ENCODE results near the gene CAB39L. TPM values are rescaled to one million over a fixed set of nuclear protein-coding genes. Genes with fewer than 3 reads are reported as not detected.

Gene CAB39L
- total and polyA plus RNA-seq, 2 donors (not counting 3 experiments of a cell fraction or from before 2014, with no cell fraction given) = 3.1 to 7.2 TPM

DNA sequence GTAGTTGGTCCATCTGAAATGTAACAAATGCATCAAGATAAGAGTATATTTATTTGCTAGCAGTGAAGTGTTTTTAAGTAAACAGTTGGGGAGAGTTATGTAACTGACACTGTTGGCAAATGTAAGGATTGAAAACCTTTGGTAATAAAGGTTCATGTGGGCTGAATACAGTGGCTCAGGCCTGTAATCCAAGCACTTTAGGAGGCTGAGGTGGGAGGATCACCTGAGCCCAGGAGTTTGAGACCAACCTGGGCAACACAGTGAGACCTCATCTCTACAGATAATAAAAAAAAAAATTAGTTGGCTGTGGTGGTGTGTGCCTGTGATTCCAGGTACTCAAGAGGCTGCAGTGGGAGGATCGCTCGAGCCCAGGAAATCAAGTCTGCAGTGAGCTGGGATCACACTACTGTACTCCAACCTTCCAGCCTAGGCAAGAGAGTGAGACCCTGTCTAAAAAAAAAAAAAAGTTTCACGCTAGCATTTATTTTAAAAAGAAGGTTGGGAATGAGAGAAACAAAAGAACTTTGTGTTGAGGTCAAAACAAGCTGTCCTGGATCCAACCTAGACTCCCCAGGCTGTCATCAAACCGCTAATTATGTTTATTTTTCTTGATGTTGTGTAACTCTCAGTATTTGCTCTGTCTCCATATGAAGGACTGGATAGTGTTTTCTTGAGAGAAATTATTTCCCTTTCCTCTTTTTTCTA lies 20.9 kb upstream of the CAB39L start:
- CTCF ChIA-PET = interaction anchor here (1.0 to 1.6 kb wide), 2 partner anchors 9 to 13 kb away, joined by 3 to 4 read pairs; no protein-coding TSS in a partner anchor
- no peak overlapping the region for H3K4me2 ChIP-seq (ENCODE audit: insufficient read depth, low read length)
- TF ChIP-seq, protein P1, sequence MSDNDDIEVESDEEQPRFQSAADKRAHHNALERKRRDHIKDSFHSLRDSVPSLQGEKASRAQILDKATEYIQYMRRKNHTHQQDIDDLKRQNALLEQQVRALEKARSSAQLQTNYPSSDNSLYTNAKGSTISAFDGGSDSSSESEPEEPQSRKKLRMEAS (IDR thresholded peaks at IDR 0.05; ENCODE audit: insufficient read depth, insufficient read length) = no peak
- TF ChIP-seq POLR2AphosphoS5 (IDR thresholded peaks at IDR 0.05; ENCODE audit: insufficient read depth, low read depth, low read length) (no peak), JUN (IDR thresholded peaks at IDR 0.05; ENCODE audit: borderline replicate concordance, insufficient read depth, insufficient read length, low read depth) (no peak), POLR2A (IDR thresholded peaks at IDR 0.05; ENCODE audit: low read depth, low read length) (no peak), EZH2 (IDR thresholded peaks at IDR 0.05; ENCODE audit: borderline replicate concordance, low read depth, low read length, severe bottlenecking) (no peak), MYC (IDR thresholded peaks at IDR 0.05; ENCODE audit: low read depth, low read length) (no peak), GATA2 (IDR thresholded peaks at IDR 0.05; ENCODE audit: insufficient read depth, insufficient read length, low read depth, low read length) (no peak), FOS (IDR thresholded peaks at IDR 0.05; ENCODE audit: borderline replicate concordance, insufficient read depth, low read length) (no peak)
- TF ChIP-seq, protein P2, sequence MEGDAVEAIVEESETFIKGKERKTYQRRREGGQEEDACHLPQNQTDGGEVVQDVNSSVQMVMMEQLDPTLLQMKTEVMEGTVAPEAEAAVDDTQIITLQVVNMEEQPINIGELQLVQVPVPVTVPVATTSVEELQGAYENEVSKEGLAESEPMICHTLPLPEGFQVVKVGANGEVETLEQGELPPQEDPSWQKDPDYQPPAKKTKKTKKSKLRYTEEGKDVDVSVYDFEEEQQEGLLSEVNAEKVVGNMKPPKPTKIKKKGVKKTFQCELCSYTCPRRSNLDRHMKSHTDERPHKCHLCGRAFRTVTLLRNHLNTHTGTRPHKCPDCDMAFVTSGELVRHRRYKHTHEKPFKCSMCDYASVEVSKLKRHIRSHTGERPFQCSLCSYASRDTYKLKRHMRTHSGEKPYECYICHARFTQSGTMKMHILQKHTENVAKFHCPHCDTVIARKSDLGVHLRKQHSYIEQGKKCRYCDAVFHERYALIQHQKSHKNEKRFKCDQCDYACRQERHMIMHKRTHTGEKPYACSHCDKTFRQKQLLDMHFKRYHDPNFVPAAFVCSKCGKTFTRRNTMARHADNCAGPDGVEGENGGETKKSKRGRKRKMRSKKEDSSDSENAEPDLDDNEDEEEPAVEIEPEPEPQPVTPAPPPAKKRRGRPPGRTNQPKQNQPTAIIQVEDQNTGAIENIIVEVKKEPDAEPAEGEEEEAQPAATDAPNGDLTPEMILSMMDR (IDR thresholded peaks at IDR 0.05; ENCODE audit: extremely low read depth in 1 of 2, insufficient read depth in 1 of 2, low read depth in 1 of 2, low read length in 2 of 2) = no peak
- H3K27ac ChIP-seq (ENCODE audit: insufficient read depth, low read depth, low read length) = no peak overlapping the region
- H3K79me2 ChIP-seq (ENCODE audit: control insufficient read depth, insufficient read depth, low read length) = no peaks in the 10 kb centered on the region
- BruUV-seq (replicated peaks) = no TSS peak
- dilution Hi-C loops (cut with MboI; ENCODE audit: extremely low pct_ligation_motif_present, low sequenced_read_pairs) = no loop called here
- no peaks in the 10 kb centered on the region for H3K27me3 ChIP-seq (ENCODE audit: control insufficient read depth in 2 of 2, insufficient read depth in 2 of 2, low read length in 2 of 2)
- H2AFZ ChIP-seq (ENCODE audit: low read depth, low read length) = no peak overlapping the region
- H3K9me1 ChIP-seq (replicated peaks; ENCODE audit: control insufficient read depth, extremely low read depth, insufficient read depth, low read length) = no peaks in the 10 kb centered on the region
- intact Hi-C loops (cut with micrococcal nuclease) = no loop called here
- H4K20me1 ChIP-seq (replicated peaks; ENCODE audit: control insufficient read depth, extremely low read depth, insufficient read depth, low read length) = no peaks in the 10 kb centered on the region
- POLR2A ChIA-PET = no interaction called here
- no peak for DNase-seq (ENCODE audit: low read depth, low spot score)
- no peak for FAIRE-seq
- no peak overlapping the region for H3K9ac ChIP-seq (replicated peaks; ENCODE audit: extremely low read depth, insufficient read depth, low read length)
- H3K36me3 ChIP-seq (ENCODE audit: control insufficient read depth in 2 of 2, extremely low read depth in 1 of 2, insufficient read depth in 2 of 2, low read length in 2 of 2) = peaks cover 0 to 2% of the 10 kb centered on the region in 2 experiments
- no peak overlapping the region for H3K4me3 ChIP-seq (replicated peaks in 1 of 3; ENCODE audit: insufficient read depth in 1 of 3, low read depth in 1 of 3, low read length in 3 of 3)
- H3K9me3 ChIP-seq (replicated peaks; ENCODE audit: control insufficient read depth, insufficient read depth, low read length) = no peaks in the 10 kb centered on the region
- no peaks in the 10 kb centered on the region for H3K4me1 ChIP-seq (ENCODE audit: control insufficient read depth, extremely low read depth, insufficient read depth, low read length)

Data from endothelial cell of umbilical vein (primary cell).